HepG2 (cell line): ENCODE measurements around the gene ARID5B. TPM values are rescaled to one million over a fixed set of nuclear protein-coding genes. Genes with fewer than 3 reads are reported as not detected.
A peak's percentile ranks its signal among the peaks of the same experiment; 100 is the strongest.

Experiments used
- ATAD3A ChIP-seq: sonication (generic); formaldehyde crosslinking; IDR thresholded peaks from 2 replicates; pipeline ENCODE4 v1.4.0; 2020; ENCODE audit warnings: missing genetic modification reagents
- FOXA1 ChIP-seq, 2 experiments: fragments of 450-650 bp in 1 of 2; sonication (generic) in 1 of 2; formaldehyde crosslinking in 1 of 2; IDR thresholded peaks; 2 replicates each; pipeline versions ENCODE4 v1.4.0 to v1.6.1; 2016 to 2020; ENCODE audit warnings: missing genetic modification reagents in 1 of 2
- KLF6 ChIP-seq: IDR thresholded peaks from 2 replicates; pipeline ENCODE4 v1.8.0; 2016; ENCODE audit warnings: missing biosample characterization, missing genetic modification reagents
- MAFG ChIP-seq: sonication (generic); formaldehyde crosslinking; IDR thresholded peaks from 2 replicates; pipeline ENCODE4 v1.5.1; 2020; ENCODE audit warnings: mild to moderate bottlenecking, missing genetic modification reagents
- MED13 ChIP-seq: sonication (generic); formaldehyde crosslinking; IDR thresholded peaks from 2 replicates; pipeline ENCODE4 v1.5.0; 2020; ENCODE audit warnings: missing genetic modification reagents
- PHF21A ChIP-seq: sonication (generic); formaldehyde crosslinking; IDR thresholded peaks from 2 replicates; pipeline ENCODE4 v1.5.0; 2020; ENCODE audit warnings: mild to moderate bottlenecking, missing genetic modification reagents
- RXRA ChIP-seq: sonication (generic); formaldehyde crosslinking; IDR thresholded peaks from 2 replicates; pipeline ENCODE4 v1.5.1; 2020; ENCODE audit warnings: missing genetic modification reagents
- TBX2 ChIP-seq: sonication (generic); formaldehyde crosslinking; IDR thresholded peaks from 2 replicates; pipeline ENCODE4 v1.5.0; 2020; ENCODE audit warnings: missing genetic modification reagents, mild to moderate bottlenecking, borderline replicate concordance
- ZKSCAN5 ChIP-seq: sonication (generic); formaldehyde crosslinking; IDR thresholded peaks from 2 replicates; pipeline ENCODE4 v1.5.1; 2020; ENCODE audit warnings: mild to moderate bottlenecking, missing genetic modification reagents
- ZNF543 ChIP-seq: sonication (generic); formaldehyde crosslinking; IDR thresholded peaks from 2 replicates; pipeline ENCODE4 v1.4.0; 2020; ENCODE audit warnings: mild to moderate bottlenecking, missing genetic modification reagents
- polyA plus RNA-seq, 8 experiments: library from polyadenylated mRNA; depleted of rRNA in 3 of 8; stranded (reverse) in 7 of 8; unstranded in 1 of 8; fragments of >200 nt; fragmentation: Illumina TruSeq in 4 of 8; extraction: Trizol in 4 of 8; gene quantifications; 2 replicates each; pipeline versions ENCODE4 v1.2.1 to v1.2.3, GENCODE V29; 2011 to 2016; ENCODE audit warnings: low read depth in 4 of 8, missing spikeins in 1 of 8, mixed read lengths in 1 of 8; ENCODE audit not compliant: insufficient read depth in 1 of 8
- total RNA-seq, 5 experiments: library from RNA; depleted of rRNA; stranded (reverse); fragments of >200 nt; fragmentation: Illumina TruSeq; extraction: Trizol; gene quantifications; 2 replicates each; pipeline ENCODE4 v1.2.3, GENCODE V29; 2016; ENCODE audit warnings: low read depth in 1 of 5
- TF ChIP-seq, protein P1 (sequence below): sonication (generic); formaldehyde crosslinking; IDR thresholded peaks from 2 replicates; pipeline ENCODE4 v1.5.0; 2020; ENCODE audit warnings: mild to moderate bottlenecking, missing genetic modification reagents, borderline replicate concordance
- TF ChIP-seq, protein P2 (sequence below): sonication (generic); formaldehyde crosslinking; IDR thresholded peaks from 2 replicates; pipeline ENCODE4 v1.4.0; 2020; ENCODE audit warnings: missing genetic modification reagents
- TF ChIP-seq, protein P3 (sequence below): sonication (generic); formaldehyde crosslinking; conservative IDR thresholded peaks from 2 replicates; pipeline ENCODE4 v1.4.0; 2020; ENCODE audit warnings: missing genetic modification reagents
- TF ChIP-seq, protein P4 (sequence below): sonication (generic); formaldehyde crosslinking; IDR thresholded peaks from 2 replicates; pipeline ENCODE4 v1.8.1; 2022; ENCODE audit warnings: mild to moderate bottlenecking, missing genetic modification reagents
- TF ChIP-seq, protein P5 (sequence below): sonication (generic); formaldehyde crosslinking; IDR thresholded peaks from 2 replicates; pipeline ENCODE4 v1.8.0; 2022; ENCODE audit warnings: missing genetic modification reagents, mild to moderate bottlenecking, borderline replicate concordance
- TF ChIP-seq, protein P6 (sequence below): IDR thresholded peaks from 2 replicates; pipeline ENCODE4 v1.6.1; 2016; ENCODE audit warnings: missing compliant biosample characterization, missing genetic modification reagents, borderline replicate concordance
- TF ChIP-seq, protein P7 (sequence below): sonication (generic); formaldehyde crosslinking; IDR thresholded peaks from 2 replicates; pipeline ENCODE4 v1.5.0; 2020; ENCODE audit warnings: missing genetic modification reagents, mild to moderate bottlenecking, borderline replicate concordance

The ARID5B gene
- total and polyA plus RNA-seq, 2 of the 13 experiments (the other 11 are each of a cell fraction or from before 2014, with no cell fraction given), result 6.2 to 21.1 TPM

DNA sequence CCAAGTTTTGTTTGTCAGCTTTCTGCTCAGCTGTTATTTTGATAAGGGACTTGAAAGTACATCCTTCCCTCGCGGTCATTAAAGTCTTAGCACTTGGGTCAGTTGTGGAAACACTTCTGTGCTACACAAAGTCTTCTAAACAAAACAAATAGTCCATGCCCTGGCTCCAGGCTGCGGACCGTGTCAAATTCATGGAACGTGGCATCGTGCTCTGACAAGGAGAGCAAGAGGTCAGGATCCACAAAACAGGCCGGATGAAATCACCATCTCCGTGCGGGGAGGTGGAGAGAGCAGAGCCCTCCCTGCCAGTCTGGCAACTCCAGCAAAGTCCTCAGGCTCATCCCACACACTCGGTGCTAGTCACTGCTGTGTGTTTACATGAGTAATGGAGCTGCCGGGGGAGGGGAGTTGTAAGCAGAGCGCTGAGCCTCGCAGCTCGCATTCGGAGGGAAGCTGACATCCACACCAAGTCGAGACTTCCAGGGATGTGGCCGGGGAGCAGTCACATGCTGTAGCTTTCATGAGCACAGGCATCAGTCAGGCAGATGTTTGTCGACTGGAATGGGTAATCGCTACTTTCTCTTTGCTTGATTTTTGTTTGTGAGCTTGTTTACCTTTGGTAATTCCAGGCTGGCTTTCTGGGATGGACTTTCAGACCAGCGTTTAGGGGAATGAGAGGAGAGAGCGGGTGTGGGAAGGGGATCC, 147.6 kb downstream of the ARID5B start (continued):
- TF ChIP-seq, protein P1, sequence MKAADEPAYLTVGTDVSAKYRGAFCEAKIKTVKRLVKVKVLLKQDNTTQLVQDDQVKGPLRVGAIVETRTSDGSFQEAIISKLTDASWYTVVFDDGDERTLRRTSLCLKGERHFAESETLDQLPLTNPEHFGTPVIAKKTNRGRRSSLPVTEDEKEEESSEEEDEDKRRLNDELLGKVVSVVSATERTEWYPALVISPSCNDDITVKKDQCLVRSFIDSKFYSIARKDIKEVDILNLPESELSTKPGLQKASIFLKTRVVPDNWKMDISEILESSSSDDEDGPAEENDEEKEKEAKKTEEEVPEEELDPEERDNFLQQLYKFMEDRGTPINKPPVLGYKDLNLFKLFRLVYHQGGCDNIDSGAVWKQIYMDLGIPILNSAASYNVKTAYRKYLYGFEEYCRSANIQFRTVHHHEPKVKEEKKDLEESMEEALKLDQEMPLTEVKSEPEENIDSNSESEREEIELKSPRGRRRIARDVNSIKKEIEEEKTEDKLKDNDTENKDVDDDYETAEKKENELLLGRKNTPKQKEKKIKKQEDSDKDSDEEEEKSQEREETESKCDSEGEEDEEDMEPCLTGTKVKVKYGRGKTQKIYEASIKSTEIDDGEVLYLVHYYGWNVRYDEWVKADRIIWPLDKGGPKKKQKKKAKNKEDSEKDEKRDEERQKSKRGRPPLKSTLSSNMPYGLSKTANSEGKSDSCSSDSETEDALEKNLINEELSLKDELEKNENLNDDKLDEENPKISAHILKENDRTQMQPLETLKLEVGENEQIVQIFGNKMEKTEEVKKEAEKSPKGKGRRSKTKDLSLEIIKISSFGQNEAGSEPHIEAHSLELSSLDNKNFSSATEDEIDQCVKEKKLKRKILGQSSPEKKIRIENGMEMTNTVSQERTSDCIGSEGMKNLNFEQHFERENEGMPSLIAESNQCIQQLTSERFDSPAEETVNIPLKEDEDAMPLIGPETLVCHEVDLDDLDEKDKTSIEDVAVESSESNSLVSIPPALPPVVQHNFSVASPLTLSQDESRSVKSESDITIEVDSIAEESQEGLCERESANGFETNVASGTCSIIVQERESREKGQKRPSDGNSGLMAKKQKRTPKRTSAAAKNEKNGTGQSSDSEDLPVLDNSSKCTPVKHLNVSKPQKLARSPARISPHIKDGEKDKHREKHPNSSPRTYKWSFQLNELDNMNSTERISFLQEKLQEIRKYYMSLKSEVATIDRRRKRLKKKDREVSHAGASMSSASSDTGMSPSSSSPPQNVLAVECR, result peak; percentile 77; the same call in 1 of the 2 replicates
- TF ChIP-seq ZKSCAN5 (CRISPR knock-in tag) (no peak), PHF21A (CRISPR knock-in tag) (peak; percentile 88), FOXA1 (IDR thresholded peaks at IDR 0.05) (peak; percentile 62), FOXA1 (CRISPR knock-in tag; IDR thresholded peaks at IDR 0.05) (peak; percentile 87), TBX2 (CRISPR knock-in tag) (peak; percentile 94), ZNF543 (CRISPR knock-in tag) (0 out of 2 replicates have a peak, but pooled peaks have one; percentile 63), MAFG (CRISPR knock-in tag) (no peak), KLF6 (CRISPR knock-in tag) (peak; percentile 95), MED13 (CRISPR knock-in tag) (no peak), RXRA (CRISPR knock-in tag) (peak; percentile 90), ATAD3A (CRISPR knock-in tag) (no peak)
- TF ChIP-seq, protein P2, sequence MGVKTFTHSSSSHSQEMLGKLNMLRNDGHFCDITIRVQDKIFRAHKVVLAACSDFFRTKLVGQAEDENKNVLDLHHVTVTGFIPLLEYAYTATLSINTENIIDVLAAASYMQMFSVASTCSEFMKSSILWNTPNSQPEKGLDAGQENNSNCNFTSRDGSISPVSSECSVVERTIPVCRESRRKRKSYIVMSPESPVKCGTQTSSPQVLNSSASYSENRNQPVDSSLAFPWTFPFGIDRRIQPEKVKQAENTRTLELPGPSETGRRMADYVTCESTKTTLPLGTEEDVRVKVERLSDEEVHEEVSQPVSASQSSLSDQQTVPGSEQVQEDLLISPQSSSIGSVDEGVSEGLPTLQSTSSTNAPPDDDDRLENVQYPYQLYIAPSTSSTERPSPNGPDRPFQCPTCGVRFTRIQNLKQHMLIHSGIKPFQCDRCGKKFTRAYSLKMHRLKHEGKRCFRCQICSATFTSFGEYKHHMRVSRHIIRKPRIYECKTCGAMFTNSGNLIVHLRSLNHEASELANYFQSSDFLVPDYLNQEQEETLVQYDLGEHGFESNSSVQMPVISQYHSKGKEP (CRISPR knock-in tag), result 0 out of 2 replicates have a peak, but pooled peaks have one; percentile 34
- TF ChIP-seq, protein P3, sequence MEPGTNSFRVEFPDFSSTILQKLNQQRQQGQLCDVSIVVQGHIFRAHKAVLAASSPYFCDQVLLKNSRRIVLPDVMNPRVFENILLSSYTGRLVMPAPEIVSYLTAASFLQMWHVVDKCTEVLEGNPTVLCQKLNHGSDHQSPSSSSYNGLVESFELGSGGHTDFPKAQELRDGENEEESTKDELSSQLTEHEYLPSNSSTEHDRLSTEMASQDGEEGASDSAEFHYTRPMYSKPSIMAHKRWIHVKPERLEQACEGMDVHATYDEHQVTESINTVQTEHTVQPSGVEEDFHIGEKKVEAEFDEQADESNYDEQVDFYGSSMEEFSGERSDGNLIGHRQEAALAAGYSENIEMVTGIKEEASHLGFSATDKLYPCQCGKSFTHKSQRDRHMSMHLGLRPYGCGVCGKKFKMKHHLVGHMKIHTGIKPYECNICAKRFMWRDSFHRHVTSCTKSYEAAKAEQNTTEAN (CRISPR knock-in tag), result peak; percentile 79; the same call in 1 of the 2 replicates
- TF ChIP-seq, protein P4, sequence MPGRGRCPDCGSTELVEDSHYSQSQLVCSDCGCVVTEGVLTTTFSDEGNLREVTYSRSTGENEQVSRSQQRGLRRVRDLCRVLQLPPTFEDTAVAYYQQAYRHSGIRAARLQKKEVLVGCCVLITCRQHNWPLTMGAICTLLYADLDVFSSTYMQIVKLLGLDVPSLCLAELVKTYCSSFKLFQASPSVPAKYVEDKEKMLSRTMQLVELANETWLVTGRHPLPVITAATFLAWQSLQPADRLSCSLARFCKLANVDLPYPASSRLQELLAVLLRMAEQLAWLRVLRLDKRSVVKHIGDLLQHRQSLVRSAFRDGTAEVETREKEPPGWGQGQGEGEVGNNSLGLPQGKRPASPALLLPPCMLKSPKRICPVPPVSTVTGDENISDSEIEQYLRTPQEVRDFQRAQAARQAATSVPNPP (CRISPR knock-in tag), result no peak
- TF ChIP-seq, protein P5, sequence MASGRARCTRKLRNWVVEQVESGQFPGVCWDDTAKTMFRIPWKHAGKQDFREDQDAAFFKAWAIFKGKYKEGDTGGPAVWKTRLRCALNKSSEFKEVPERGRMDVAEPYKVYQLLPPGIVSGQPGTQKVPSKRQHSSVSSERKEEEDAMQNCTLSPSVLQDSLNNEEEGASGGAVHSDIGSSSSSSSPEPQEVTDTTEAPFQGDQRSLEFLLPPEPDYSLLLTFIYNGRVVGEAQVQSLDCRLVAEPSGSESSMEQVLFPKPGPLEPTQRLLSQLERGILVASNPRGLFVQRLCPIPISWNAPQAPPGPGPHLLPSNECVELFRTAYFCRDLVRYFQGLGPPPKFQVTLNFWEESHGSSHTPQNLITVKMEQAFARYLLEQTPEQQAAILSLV (CRISPR knock-in tag), result peak; percentile 97
- TF ChIP-seq, protein P6, sequence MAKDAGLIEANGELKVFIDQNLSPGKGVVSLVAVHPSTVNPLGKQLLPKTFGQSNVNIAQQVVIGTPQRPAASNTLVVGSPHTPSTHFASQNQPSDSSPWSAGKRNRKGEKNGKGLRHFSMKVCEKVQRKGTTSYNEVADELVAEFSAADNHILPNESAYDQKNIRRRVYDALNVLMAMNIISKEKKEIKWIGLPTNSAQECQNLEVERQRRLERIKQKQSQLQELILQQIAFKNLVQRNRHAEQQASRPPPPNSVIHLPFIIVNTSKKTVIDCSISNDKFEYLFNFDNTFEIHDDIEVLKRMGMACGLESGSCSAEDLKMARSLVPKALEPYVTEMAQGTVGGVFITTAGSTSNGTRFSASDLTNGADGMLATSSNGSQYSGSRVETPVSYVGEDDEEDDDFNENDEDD, result peak; percentile 89; the same call in 1 of the 2 replicates
- TF ChIP-seq, protein P7, sequence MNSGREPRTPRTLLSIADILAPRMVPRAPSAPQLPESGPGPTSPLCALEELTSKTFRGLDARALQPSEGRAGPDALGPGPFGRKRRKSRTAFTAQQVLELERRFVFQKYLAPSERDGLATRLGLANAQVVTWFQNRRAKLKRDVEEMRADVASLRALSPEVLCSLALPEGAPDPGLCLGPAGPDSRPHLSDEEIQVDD (CRISPR knock-in tag), result no peak
